NCI-H1436 (cell line): ENCODE data around the gene AOC1.
"Not testable (repeated sequence)": the region's sequence is repeated elsewhere in the genome, so short reads cannot be mapped to it uniquely, and the experiment has no call there.

Experiments
- DNase-seq: peaks from one replicate; lab custom pipeline; 2025; lab: John Stamatoyannopoulos, UW

The AOC1 gene

GRCh38 chr7:150852371-150852905, at the start of gene AOC1:
Gene AOC1 (plus strand): TSS chr7:150852517. CDS start chr7:150856471, 3,954 bp downstream.
- no peak for DNase-seq

- DNase-seq: no peak
These were observed 49.0 kb upstream of the AOC1 start for GRCh38 chr7:150803161-150803860.

- DNase-seq: no peak
These were observed 47.5 kb upstream of the AOC1 start for GRCh38 chr7:150804802-150805201.

- DNase-seq: no peak
These were observed 46.5 kb upstream of the AOC1 start for GRCh38 chr7:150805864-150806263.

- DNase-seq: no peak
These were observed 45.9 kb upstream of the AOC1 start for GRCh38 chr7:150806454-150806853.

- no peak for DNase-seq
These were observed 45.5 kb upstream of the AOC1 start for GRCh38 chr7:150806863-150807262.

GRCh38 chr7:150807616-150808438, 44.5 kb upstream of the AOC1 start:
- not testable (repeated sequence) for DNase-seq

- no peak for DNase-seq
These were observed 37.9 kb upstream of the AOC1 start for GRCh38 chr7:150814328-150815001.

GRCh38 chr7:150818971-150819370, 33.3 kb upstream of the AOC1 start:
- no peak for DNase-seq

- DNase-seq: no peak
These were observed 32.2 kb upstream of the AOC1 start for GRCh38 chr7:150820148-150820547.

GRCh38 chr7:150820578-150821198, 31.6 kb upstream of the AOC1 start:
- DNase-seq: no peak

- no peak for DNase-seq
These were observed 29.3 kb upstream of the AOC1 start for GRCh38 chr7:150823043-150823442.

- DNase-seq: no peak
These were observed 28.7 kb upstream of the AOC1 start for GRCh38 chr7:150823484-150824126.

- no peak for DNase-seq
These were observed 27.7 kb upstream of the AOC1 start for GRCh38 chr7:150824379-150825177.

- no peak for DNase-seq
These were observed 26.1 kb upstream of the AOC1 start for GRCh38 chr7:150826061-150826849.

- DNase-seq: no peak
These were observed 23.9 kb upstream of the AOC1 start for GRCh38 chr7:150828384-150828783.

GRCh38 chr7:150829426-150829825, 22.9 kb upstream of the AOC1 start:
- no peak for DNase-seq

GRCh38 chr7:150830937-150831336, 21.4 kb upstream of the AOC1 start:
- DNase-seq: no peak

GRCh38 chr7:150831851-150832250, 20.5 kb upstream of the AOC1 start:
- no peak for DNase-seq

GRCh38 chr7:150835019-150835418, 17.3 kb upstream of the AOC1 start:
- DNase-seq: no peak
